HG02763 (cell line): ENCODE data around the gene C1orf115.
"Not testable (repeated sequence)": the region's sequence is repeated elsewhere in the genome, so short reads cannot be mapped to it uniquely, and the experiment has no call there.

Experiments used
- ATAC-seq: cut with Tn5 transposase; IDR thresholded peaks from one replicate; pipeline ENCODE4 v1.9.1; 2021; ENCODE audit warnings: mild to moderate bottlenecking, moderate library complexity; ENCODE audit not compliant: unreplicated experiment

The C1orf115 gene

GRCh38 chr1:220717800-220718640, 27.9 kb downstream of the C1orf115 start:
- ATAC-seq, result peak; percentile 74

- not testable (repeated sequence) for ATAC-seq
Observed at GRCh38 chr1:220721266-220721665, 31.1 kb downstream of the C1orf115 start.

DNA sequence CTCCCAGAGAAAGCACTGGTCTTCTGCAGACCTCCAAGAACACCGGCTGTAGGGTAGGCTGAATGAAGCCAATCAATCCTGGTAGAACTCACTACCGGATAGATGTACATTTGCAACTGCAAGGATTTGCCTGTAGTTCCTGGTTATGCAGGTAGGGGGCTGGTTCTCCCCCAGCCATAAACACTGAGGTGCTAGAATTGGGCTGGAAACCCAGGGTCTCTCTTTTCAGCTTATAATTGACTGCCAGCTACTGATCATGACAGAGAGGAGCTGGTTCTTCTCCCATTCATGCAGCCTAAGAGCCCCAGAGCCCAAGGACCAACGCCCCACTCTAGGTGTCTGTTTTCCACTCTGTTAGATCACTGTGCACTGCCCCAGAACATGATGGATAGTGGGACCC, 36.5 kb downstream of the C1orf115 start:
- no peak for ATAC-seq

- ATAC-seq, result no peak
Observed at GRCh38 chr1:220727519-220727918, 37.4 kb downstream of the C1orf115 start.

- no peak for ATAC-seq
Observed at GRCh38 chr1:220730486-220730885, 40.3 kb downstream of the C1orf115 start.

DNA sequence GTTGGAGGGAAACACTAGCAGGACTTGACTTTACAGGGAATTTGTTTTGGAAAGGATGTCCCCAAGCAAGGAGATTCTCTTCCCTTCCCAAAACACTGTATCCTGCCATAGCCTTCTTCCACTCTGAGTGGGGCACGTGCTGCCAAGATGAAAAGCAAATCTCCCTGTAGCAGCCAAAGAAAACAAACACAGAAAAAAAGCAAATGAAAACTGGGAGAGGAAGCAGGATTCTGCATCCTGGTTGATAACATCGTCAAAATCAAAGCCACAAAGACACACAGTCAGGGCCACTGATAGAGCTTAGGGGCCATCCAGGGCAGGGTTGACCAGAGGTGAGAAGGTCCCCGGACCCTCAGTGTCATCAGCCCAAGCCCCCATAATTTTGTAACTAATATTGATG, 42.0 kb downstream of the C1orf115 start:
- no peak for ATAC-seq

DNA sequence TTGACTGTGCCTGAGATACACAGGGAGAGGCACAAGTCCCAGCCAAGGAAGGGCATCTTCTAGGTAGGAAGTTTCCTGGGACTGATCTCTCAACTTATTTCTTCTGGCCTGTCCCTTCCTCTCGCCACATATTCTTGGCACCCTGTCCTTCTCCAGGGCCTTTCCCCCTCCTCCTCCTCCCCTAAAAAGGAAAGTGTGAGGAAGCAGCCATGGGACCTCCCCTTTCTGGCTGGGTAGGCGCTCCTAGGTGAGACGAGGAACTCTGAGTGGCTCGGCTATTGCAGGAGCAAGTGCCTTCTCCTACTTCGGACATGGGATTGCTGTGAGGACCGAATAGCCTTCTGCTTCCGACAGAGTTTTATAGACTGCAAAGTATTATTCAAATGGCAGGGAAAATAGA, 42.5 kb downstream of the C1orf115 start:
- no peak for ATAC-seq

DNA sequence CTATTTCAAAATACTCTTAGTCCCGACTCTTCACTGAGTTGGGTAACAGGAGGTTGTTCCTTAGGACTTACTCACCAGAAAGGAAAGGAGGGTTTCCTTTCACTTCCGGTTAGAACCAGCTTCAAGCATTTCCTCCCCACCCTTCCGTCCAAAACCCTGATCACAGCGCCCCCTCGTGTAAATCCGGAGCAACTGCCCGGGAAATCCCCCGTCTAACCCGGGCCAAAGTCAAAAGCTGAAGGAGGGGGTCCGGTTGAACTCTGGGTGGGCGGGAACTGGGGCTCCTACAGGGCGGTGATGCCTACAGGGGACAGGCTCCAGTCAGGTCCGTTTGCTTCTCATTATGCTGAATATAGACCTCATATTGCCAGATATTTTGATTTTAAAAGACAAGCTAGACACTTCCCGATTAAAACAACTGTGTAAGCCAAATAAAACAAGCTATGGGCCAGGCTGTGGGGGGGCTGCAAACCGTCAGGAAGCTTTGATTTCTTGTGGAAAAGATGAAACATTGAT, 43.0 kb downstream of the C1orf115 start:
- ATAC-seq, result peak; percentile 79

- no peak for ATAC-seq
Observed at GRCh38 chr1:220734571-220735326, 44.6 kb downstream of the C1orf115 start.

- ATAC-seq, result not testable (repeated sequence)
Observed at GRCh38 chr1:220736283-220736682, 46.1 kb downstream of the C1orf115 start.

GRCh38 chr1:220741349-220741748, 51.2 kb downstream of the C1orf115 start:
- ATAC-seq, result no peak

DNA sequence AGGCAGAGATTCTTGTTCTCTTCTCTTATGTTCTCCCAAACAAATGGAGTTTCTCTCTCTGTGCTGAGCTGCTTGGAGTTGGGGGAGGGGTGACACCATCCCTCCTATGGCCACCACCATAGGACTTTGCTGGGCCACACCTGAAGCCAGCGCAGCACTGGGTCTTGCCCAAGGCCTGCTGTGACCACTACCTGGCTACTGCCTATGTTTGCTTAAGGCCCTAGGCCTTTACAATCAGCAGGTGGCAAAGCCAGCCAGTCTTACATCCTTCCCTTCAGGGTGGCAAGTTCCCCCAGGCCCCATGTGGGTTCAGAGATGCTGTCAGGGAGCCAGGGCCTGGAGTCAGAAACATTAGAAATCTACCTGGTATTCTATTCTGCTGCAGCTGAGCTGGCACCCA, 51.7 kb downstream of the C1orf115 start:
- ATAC-seq, result no peak

DNA sequence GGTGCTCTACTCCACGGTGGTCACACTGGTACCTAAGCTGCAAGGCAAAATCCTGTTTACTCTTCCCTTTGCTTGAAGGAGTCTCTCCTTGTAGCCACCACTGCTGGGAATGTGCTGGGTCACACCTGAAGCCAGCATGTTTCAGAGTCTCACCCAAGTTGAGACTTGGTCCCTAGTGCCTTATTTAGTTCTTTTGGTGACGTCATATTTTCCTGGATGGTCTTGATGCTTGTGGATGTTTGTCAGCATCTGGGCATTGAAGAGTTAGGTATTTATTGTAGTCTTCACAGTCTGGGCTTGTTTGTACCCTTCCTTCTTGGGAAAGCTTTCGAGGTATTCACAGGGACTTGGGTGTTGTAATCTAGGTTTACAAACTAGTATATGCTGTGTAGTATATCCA, 52.4 kb downstream of the C1orf115 start:
- no peak for ATAC-seq

- no peak for ATAC-seq
Observed at GRCh38 chr1:220746851-220747250, 56.7 kb downstream of the C1orf115 start.

DNA sequence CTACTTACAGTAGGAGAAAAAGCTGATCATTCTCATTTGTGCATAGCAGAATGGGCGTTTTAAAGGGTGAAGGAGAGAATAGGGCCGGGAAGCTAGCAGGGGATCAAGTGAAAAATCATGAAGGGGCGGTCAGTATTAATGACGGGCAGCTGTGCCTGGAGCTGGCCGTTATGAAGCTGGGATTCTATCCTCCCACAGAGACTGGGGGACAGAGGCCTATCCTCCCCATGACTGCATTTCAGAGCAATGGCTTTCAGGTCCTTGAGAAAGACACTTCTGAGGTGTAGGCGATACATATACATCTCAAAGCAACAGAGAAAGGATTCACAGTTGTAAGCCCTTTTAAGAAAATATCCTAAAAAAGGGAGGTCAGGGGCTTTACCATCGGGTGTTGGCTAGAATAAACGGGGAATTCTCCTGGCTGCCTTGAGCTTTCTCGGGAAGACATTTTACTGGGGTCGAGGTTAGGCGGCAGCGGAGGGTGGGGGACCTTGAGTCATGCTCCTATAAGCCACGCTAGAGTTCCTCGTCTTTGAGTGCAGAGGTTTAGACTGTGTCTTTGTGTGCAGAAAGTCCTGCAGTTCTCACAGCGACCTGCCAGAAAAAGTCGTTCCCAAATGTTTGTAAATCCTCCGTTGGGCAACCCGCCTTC, 57.4 kb downstream of the C1orf115 start:
- no peak for ATAC-seq

- ATAC-seq, result peak; percentile 85
Observed at GRCh38 chr1:220748089-220748934, 58.1 kb downstream of the C1orf115 start, which contains the start of gene MTARC2. Gene MTARC2, plus strand, starts transcription at chr1:220748322. Its CDS starts 210 bp downstream, at chr1:220748532.
